ENCODE measurements around the gene PLAGL1. TPM values are rescaled to one million over a fixed set of nuclear protein-coding genes. Genes with fewer than 3 reads are reported as not detected.

PLAGL1 gene
- total and polyA plus RNA-seq, 2 donors (not counting 1 experiment from before 2014, with no cell fraction given), result 23.6 to 36.0 TPM

DNA sequence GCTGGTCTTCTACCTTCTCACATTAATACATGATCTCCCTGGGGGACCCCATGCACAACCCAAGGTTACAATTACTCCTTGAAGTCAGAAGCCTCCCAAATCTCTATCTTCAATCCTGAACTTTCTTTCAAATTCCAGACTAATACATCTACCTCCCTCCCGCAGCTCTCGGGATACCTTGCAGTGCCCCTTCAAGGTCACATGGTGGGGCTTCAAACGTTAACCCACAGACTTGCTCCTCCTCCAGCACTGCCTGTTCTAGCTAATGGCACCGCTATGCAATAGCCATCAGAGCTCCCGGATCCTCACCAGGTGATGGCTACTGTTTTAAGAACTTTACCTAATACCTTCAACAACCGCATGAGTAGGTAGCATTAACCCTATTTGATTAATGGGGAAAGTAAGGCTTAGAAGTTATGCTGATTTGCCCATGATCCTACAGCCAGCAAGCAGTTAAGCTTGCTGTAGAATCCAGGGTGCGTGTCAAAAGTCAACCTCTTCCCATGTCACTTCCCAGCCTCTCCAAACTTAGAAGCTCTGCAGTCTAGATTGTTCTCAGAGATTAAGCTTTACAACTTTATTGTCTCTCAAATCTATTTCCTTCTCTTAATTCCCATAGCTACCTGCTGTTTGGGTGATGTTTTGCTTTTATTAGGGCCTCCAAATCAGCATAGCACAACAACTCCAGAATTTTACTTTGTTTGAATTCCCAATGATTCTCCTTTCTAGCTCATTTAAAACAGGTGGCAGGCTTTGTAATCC lies 44.7 kb downstream of the PLAGL1 start:
- no peak for ATAC-seq (ENCODE audit: low read depth)
- 94% methylated on average over 4 of the region's 7 CpGs for WGBS (ENCODE audit: insufficient coverage)
- Mint-ChIP-seq H3K9me3 (ENCODE audit: insufficient read depth) (no peaks in the 10 kb centered on the region), H3K27me3 (no peaks in the 10 kb centered on the region), H3K27ac (no peak overlapping the region), H3K4me1 (no peaks in the 10 kb centered on the region), H3K4me3 (no peak overlapping the region)
- H3K27ac ChIP-seq (ENCODE audit: low read length in 2 of 2), result no peak overlapping the region
- peaks cover 0 to 4% of the 10 kb centered on the region in 2 experiments for H3K36me3 ChIP-seq (replicated peaks in 1 of 2; ENCODE audit: control extremely low read depth in 1 of 2, control insufficient read depth in 1 of 2, extremely low read depth in 1 of 2, insufficient read depth in 2 of 2, low read length in 1 of 2)
- no peak for DNase-seq
- intact Hi-C loops (cut with micrococcal nuclease), result no loop called here
- no peak overlapping the region for H3K4me2 ChIP-seq (replicated peaks; ENCODE audit: low read depth, low read length, poor library complexity, severe bottlenecking)
- POLR2A ChIA-PET, result no interaction called here
- H4K20me1 ChIP-seq (ENCODE audit: control insufficient read depth, insufficient read depth, low read length, poor library complexity, severe bottlenecking), result no peaks in the 10 kb centered on the region
- H3K79me2 ChIP-seq (ENCODE audit: control insufficient read depth, insufficient read depth, low read length), result no peaks in the 10 kb centered on the region
- TF ChIP-seq EZH2 (IDR thresholded peaks at IDR 0.05; ENCODE audit: borderline replicate concordance, insufficient read depth, low read depth, low read length, poor library complexity, severe bottlenecking), result no peak
- TF ChIP-seq, protein P1, sequence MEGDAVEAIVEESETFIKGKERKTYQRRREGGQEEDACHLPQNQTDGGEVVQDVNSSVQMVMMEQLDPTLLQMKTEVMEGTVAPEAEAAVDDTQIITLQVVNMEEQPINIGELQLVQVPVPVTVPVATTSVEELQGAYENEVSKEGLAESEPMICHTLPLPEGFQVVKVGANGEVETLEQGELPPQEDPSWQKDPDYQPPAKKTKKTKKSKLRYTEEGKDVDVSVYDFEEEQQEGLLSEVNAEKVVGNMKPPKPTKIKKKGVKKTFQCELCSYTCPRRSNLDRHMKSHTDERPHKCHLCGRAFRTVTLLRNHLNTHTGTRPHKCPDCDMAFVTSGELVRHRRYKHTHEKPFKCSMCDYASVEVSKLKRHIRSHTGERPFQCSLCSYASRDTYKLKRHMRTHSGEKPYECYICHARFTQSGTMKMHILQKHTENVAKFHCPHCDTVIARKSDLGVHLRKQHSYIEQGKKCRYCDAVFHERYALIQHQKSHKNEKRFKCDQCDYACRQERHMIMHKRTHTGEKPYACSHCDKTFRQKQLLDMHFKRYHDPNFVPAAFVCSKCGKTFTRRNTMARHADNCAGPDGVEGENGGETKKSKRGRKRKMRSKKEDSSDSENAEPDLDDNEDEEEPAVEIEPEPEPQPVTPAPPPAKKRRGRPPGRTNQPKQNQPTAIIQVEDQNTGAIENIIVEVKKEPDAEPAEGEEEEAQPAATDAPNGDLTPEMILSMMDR (IDR thresholded peaks at IDR 0.05), result no peak
- H3K9me3 ChIP-seq (ENCODE audit: control extremely low read depth in 1 of 3, control insufficient read depth in 2 of 3, insufficient read depth in 1 of 3, low read length in 2 of 3), result no peaks in the 10 kb centered on the region
- H2AFZ ChIP-seq (ENCODE audit: insufficient read depth, low read depth, low read length, poor library complexity, severe bottlenecking), result no peak overlapping the region
- no peaks in the 10 kb centered on the region for H3K4me1 ChIP-seq (ENCODE audit: control insufficient read depth in 2 of 2, insufficient read depth in 2 of 2, low read length in 2 of 2)
- no peak overlapping the region for H3K9ac ChIP-seq (ENCODE audit: low read length)
- CTCF ChIA-PET, result interaction anchor here (0.9 kb wide), 1 partner anchor 23 kb away, joined by 4 read pairs; no protein-coding TSS in a partner anchor
- H3K27me3 ChIP-seq (replicated peaks in 1 of 4; ENCODE audit: control extremely low read depth in 1 of 4, control insufficient read depth in 3 of 4, insufficient read depth in 4 of 4, low read length in 3 of 4), result no peaks in the 10 kb centered on the region
- H3K4me3 ChIP-seq (ENCODE audit: control extremely low read depth in 1 of 5, extremely low read depth in 1 of 5, insufficient read depth in 1 of 5, low read depth in 2 of 5, low read length in 4 of 5), result no peak overlapping the region
